Ovary (tissue), 9 donors: ENCODE measurements around the gene PDIA2. TPM values are rescaled to one million over a fixed set of nuclear protein-coding genes. Genes with fewer than 3 reads are reported as not detected.

Experiments
- DNase-seq, 5 donors: peaks; one replicate each; pipeline ENCODE4 v3.0.0-alpha.2; 2019 to 2020
- H3K27ac ChIP-seq, 2 donors: fragments of 200-600 bp; one replicate each; pipeline versions ENCODE4 v1.5.1 to v1.8.0; 2019 to 2022
- H3K27me3 ChIP-seq: fragments of 200-600 bp; one replicate; pipeline ENCODE4 v1.8.0; 2022
- H3K36me3 ChIP-seq: fragments of 200-600 bp; sonication (generic); one replicate; pipeline ENCODE4 v1.5.1; 2019
- H3K4me1 ChIP-seq: one replicate; pipeline ENCODE4 v1.8.1; 2013; ENCODE audit warnings: mild to moderate bottlenecking, moderate library complexity; ENCODE audit not compliant: insufficient read depth
- H3K4me3 ChIP-seq: fragments of 200-600 bp; sonication (generic); one replicate; pipeline ENCODE4 v1.5.1; 2017
- H3K9me3 ChIP-seq, 2 donors: fragments of 200-600 bp in 1 of 2; sonication (generic) in 1 of 2; one replicate each; pipeline versions ENCODE4 v1.5.1 to v1.8.1; 2013 to 2019; ENCODE audit warnings: mild to moderate bottlenecking in 1 of 2, moderate library complexity in 1 of 2
- EP300 ChIP-seq: sonication (generic); formaldehyde crosslinking; IDR thresholded peaks from one replicate; pipeline ENCODE4 v1.6.1; 2017; ENCODE audit warnings: antibody characterized with exemption
- POLR2A ChIP-seq: fragments of 450-650 bp; IDR thresholded peaks from one replicate; pipeline ENCODE4 v1.6.1; 2017; ENCODE audit warnings: antibody characterized with exemption, mild to moderate bottlenecking, moderate library complexity
- WGBS, 3 donors: extraction: QIAGEN DNeasy Blood & Tissue Kit in 1 of 3; methylation state at CpG; one replicate each; pipeline versions ENCODE4 v1.1.5 to v1.1.7; 2013 to 2017; 5-methylcytosine and 5-hydroxymethylcytosine counted together
- intact Hi-C, 4 donors: fragments of 100-400 bp; cut with DNase I; formaldehyde crosslinking; loops; one replicate each; pipeline versions ENCODE4 v1.11.0 to v1.15.1; 2022 to 2023
- polyA plus RNA-seq, 2 donors: library from polyadenylated mRNA; stranded (reverse); fragments of 200-250 nt in 1 of 2; fragments of 350-450 nt in 1 of 2; fragmentation: Illumina TruSeq in 1 of 2; extraction: RNeasy Lipid Tissue Mini Kit (QIAGEN cat#74804) in 1 of 2; gene quantifications; one replicate each; pipeline ENCODE4 v1.2.3, GENCODE V29; 2013 to 2014
- total RNA-seq, 7 donors: library from RNA; depleted of rRNA in 2 of 7; stranded (reverse); fragments of >200 nt in 2 of 7; fragmentation: NEBNext Ultra II Directional in 3 of 7; extraction: Animal tissue kit (Norgen Biotek cat#: 25700) in 3 of 7; gene quantifications; one replicate each; pipeline versions ENCODE4 v1.1.0 to v1.2.4, GENCODE V29; 2016 to 2023
- TF ChIP-seq, protein P1 (sequence below), 3 donors: fragments of 450-650 bp in 2 of 3; fragments of 200-600 bp in 1 of 3; IDR thresholded peaks; one replicate each; pipeline versions ENCODE4 v1.5.1 to v1.8.0; 2016 to 2022; ENCODE audit warnings: antibody characterized with exemption in 3 of 3, mild to moderate bottlenecking in 1 of 3
- donor health status: DM: no; HTN: no; CAD: no; lungs with moderate emphysema.
- donor health status: DM: no; HTN: no; CAD: no.
- donor health status: Bipolar disorder and iron deficiency.
- donor health status: DM: yes; HTN: yes; CAD: no.
- donor health status: DM: no; HTN: no; CAD: no.
- donor health status: DM: yes; HTN: yes; CAD: no.

PDIA2 gene
- total and polyA plus RNA-seq, 9 donors, result 0.04 to 0.92 (median 0.32) TPM; not detected in 5

DNA sequence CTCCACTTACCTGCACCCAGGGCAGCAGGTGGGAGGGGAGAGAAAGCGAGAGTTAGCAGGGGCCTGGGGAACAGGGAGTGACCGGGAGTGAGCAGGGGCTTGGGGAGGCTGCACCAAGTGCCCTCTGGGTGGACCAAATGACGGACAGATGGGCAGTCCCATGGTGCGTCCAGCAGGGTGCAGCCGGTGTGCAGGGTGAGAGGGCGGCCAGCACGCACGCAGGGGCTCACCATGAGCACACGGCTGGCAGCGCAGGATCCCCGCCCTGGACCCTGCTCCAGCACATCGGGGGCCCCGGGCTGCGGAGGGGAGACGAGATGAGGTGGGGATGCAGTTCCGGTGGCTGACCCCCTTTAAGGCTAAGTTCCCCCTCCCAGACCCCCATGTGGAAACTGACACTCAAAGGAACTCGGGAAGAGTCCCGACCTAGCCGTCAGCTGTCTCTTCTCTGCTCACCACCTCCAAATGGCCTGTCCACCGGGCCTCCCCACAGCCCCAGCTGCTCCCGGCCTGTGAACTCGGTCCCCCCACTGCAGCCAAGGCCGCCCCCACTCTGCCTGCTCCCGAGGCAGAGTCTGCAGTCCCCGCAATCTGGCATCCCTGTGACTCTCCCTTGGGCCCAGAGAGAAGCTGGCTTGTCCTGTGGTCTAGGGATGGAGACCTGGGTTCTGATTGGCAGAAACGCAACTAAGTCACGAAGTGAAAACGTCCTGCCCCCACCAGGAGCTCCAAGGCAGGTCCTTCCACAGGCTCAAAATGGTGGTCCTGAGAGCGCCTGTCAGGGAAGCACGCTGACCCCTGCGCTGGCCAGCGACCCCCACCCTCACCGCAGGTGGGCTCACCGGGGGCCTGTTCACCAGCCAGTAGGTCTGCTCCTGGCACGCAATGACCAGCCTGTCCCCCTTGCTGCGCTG is 10.1 kb upstream of the PDIA2 start:
- no peak for DNase-seq
- no peak for TF ChIP-seq EP300
- TF ChIP-seq, protein P1, sequence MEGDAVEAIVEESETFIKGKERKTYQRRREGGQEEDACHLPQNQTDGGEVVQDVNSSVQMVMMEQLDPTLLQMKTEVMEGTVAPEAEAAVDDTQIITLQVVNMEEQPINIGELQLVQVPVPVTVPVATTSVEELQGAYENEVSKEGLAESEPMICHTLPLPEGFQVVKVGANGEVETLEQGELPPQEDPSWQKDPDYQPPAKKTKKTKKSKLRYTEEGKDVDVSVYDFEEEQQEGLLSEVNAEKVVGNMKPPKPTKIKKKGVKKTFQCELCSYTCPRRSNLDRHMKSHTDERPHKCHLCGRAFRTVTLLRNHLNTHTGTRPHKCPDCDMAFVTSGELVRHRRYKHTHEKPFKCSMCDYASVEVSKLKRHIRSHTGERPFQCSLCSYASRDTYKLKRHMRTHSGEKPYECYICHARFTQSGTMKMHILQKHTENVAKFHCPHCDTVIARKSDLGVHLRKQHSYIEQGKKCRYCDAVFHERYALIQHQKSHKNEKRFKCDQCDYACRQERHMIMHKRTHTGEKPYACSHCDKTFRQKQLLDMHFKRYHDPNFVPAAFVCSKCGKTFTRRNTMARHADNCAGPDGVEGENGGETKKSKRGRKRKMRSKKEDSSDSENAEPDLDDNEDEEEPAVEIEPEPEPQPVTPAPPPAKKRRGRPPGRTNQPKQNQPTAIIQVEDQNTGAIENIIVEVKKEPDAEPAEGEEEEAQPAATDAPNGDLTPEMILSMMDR (IDR thresholded peaks at IDR 0.05), result no peak
- TF ChIP-seq POLR2A, result no peak
- Histone ChIP-seq H3K4me3 (no peak overlapping the region), H3K27me3 (no peaks in the 10 kb centered on the region), H3K9me3 (no peaks in the 10 kb centered on the region), H3K27ac (no peak overlapping the region), H3K4me1 (no peaks in the 10 kb centered on the region), H3K36me3 (no peaks in the 10 kb centered on the region)
- WGBS, 3 donors, result 63 to 68% (median 64%) methylated on average over 35 to 36 of the region's 36 CpGs
- intact Hi-C loops, result loop anchor here in 1 of 4 donors (5.0 kb wide), 1 partner anchor 329 kb away; no protein-coding TSS in a partner anchor

DNA sequence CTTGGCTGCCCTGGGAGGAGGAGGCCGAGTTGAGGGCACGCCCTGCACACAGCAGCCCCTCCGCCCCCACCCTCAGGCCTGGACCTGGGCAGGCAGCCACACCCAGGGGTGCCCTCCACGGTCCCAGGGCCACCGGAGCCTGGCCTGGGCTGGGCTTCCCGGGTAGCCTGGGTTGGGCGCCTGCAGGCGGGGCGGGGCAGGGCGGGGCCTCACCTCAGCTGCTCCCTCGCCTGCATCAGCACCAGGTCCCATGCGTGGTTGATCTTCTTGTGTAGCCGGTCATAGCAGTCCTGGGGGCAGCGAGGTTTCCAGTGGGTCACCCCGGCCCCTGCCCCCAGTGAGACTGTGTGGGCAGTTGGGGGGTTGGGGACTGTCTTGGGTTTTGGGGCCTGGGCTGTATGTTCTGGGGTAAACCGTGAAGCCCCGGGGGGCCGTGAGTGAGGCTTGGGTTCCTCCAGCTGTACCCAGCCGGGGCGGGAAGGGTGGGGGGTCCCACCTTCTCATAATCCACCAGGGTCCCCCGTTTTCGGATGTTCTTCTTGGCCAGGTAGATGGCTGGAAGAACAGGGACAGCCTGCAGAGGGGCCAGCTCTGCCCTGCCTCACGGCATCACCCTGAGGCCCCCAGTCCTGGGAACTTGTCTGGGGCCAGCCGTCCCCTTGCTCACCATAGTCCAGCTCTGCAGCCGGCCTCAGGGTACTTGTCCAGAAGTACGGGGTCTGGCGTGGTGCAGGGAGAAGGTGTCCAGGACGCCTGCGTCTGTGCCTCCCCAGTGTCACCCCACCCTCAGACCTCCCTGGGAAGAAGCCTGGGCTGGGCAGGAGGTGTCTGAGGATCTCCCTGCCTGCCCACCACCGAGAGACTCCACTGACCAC is 9.2 kb upstream of the PDIA2 start:
- intact Hi-C loops, result loop anchor here in 1 of 4 donors (5.0 kb wide), 1 partner anchor 329 kb away; no protein-coding TSS in a partner anchor
- 74 to 84% (median 82%) methylated on average over 17 to 30 of the region's 30 CpGs for WGBS, 3 donors
- Histone ChIP-seq H3K4me3 (no peak overlapping the region), H3K27me3 (no peaks in the 10 kb centered on the region), H3K27ac (no peak overlapping the region), H3K36me3 (no peaks in the 10 kb centered on the region), H3K4me1 (no peaks in the 10 kb centered on the region), H3K9me3 (no peaks in the 10 kb centered on the region)
- no peak for DNase-seq
- TF ChIP-seq POLR2A (no peak), EP300 (no peak)
- TF ChIP-seq, protein P1 (IDR thresholded peaks at IDR 0.05), result no peak

DNA sequence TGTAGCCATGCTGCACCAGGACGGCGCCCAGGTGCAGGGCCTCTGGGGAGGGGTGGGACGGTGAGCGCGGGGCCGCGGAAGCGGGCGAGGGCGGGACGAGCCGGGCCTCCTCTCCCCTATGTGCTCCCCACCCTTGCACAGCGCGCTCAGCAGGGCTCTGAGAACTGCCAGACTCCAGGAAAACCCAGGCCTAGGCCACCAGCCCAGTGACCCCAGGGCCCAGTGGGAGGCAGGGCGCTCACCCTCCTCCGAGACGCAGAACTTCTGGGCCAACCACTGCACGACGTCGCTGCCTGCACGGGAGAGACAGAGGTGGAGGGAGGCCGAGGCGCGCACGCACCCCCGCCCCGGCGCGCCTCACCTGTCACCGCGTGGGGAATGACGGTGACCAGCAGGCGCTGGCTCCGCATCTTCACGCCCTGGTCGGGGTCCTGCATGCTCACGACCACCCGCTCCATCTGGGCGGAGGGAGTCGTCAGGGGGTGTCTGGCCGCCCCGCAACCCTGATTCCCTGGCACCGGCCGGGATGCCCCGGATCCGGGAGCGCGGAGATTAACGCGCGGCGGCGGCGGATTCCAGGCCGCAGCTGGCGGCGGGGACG is 7.8 kb upstream of the PDIA2 start:
- no peaks in the 10 kb centered on the region for H3K36me3 ChIP-seq
- no peaks in the 10 kb centered on the region for H3K27me3 ChIP-seq
- peak overlapping the region; percentile 2 for H3K4me3 ChIP-seq
- WGBS, 3 donors, result 0 to 3% (median 2%) methylated on average over 7 to 58 of the region's 58 CpGs
- no peaks in the 10 kb centered on the region for H3K4me1 ChIP-seq
- TF ChIP-seq EP300, result no peak
- TF ChIP-seq POLR2A, result no peak
- TF ChIP-seq, protein P1 (IDR thresholded peaks at IDR 0.05), result no peak
- no peaks in the 10 kb centered on the region for H3K9me3 ChIP-seq
- intact Hi-C loops, result no loop called here
- H3K27ac ChIP-seq, result no peak overlapping the region
- DNase-seq, result no peak

DNA sequence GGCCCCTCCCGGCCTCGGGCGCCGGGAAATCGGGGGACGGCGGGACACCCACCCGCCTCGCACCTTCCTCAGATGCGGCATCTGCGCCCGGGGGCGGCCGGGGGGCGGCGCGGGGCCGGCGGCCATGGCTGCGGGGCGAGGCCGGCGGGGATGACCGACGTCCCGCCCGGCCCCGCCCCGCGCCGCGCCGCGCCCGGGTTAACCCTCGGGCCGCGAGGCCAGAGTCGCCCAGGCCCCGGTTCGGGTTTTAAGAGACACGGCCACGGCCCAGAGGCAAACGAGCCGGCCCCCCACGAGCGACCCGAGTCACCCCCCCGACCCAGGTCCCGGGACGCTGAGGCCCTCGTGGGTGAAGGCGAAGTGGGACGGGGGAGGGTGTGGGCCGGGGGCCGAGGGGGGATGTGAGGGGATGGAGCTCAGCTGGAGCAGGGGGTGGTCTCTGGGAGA is 7.2 kb upstream of the PDIA2 start, which contains the start of gene RGS11:
RGS11 (minus strand) TSS at position 159 of the 447 bp plus-strand sequence; CDS start at position 126, 33 bp downstream.
- peak within 1 kb of the TSS; percentile 2 for H3K4me3 ChIP-seq
- H3K9me3 ChIP-seq, result no peaks in the 10 kb centered on the region
- no peak within 1 kb of the TSS for H3K27ac ChIP-seq
- DNase-seq, result no peak
- no peaks in the 10 kb centered on the region for H3K4me1 ChIP-seq
- no peaks in the 10 kb centered on the region for H3K27me3 ChIP-seq
- no peaks in the 10 kb centered on the region for H3K36me3 ChIP-seq
- intact Hi-C loops, result no loop called here
- WGBS, 3 donors, result 2 to 9% (median 7%) methylated on average over 7 to 56 of the region's 56 CpGs
- TF ChIP-seq POLR2A, result no peak
- TF ChIP-seq EP300, result no peak
- TF ChIP-seq, protein P1 (IDR thresholded peaks at IDR 0.05), result no peak
